Measurements from ENCODE around the gene ACAP1.
A peak's percentile ranks its signal among the peaks of the same experiment; 100 is the strongest.
"Not testable (repeated sequence)": the region's sequence is repeated elsewhere in the genome, so short reads cannot be mapped to it uniquely, and the experiment has no call there.

ACAP1 gene

GRCh38 chr17:7351665-7352502 is 15.6 kb downstream of the ACAP1 start, which contains the start of gene KCTD11:
TSS of gene KCTD11 (plus strand) at chr17:7352162.
- DNase-seq, result peak; percentile 76 to 88

DNA sequence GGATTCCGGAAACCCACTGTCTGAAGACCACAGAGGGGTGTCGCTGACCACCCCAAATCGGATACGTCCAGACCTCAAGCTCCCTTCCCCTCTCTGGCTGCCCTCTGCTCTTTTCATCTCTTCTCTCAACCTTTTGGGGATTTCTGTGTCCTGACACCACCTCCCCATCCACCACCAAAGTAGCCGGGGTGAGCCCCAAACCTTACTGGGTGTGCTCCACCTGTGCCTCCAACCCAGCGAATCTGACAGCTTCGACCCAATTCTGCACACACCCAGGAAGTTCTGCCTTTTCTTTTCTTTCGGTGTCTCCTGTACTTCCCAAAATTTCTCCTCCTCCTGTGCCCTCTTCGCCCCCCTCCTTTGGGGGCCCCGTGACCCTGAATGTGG is 16.2 kb downstream of the ACAP1 start:
- TF ChIP-seq POLR2A (IDR thresholded peaks at IDR 0.05; ENCODE audit: low read length) (no peak), GATA1 (IDR thresholded peaks at IDR 0.05; ENCODE audit: low read depth, low read length) (no peak)

More at GRCh38 chr17:7351665-7352502, 15.6 kb downstream of the ACAP1 start, which contains the start of gene KCTD11:
- TF ChIP-seq GATA1 (IDR thresholded peaks at IDR 0.05; ENCODE audit: low read depth, low read length) (no peak), POLR2A (IDR thresholded peaks at IDR 0.05; ENCODE audit: low read length) (no peak)

DNA sequence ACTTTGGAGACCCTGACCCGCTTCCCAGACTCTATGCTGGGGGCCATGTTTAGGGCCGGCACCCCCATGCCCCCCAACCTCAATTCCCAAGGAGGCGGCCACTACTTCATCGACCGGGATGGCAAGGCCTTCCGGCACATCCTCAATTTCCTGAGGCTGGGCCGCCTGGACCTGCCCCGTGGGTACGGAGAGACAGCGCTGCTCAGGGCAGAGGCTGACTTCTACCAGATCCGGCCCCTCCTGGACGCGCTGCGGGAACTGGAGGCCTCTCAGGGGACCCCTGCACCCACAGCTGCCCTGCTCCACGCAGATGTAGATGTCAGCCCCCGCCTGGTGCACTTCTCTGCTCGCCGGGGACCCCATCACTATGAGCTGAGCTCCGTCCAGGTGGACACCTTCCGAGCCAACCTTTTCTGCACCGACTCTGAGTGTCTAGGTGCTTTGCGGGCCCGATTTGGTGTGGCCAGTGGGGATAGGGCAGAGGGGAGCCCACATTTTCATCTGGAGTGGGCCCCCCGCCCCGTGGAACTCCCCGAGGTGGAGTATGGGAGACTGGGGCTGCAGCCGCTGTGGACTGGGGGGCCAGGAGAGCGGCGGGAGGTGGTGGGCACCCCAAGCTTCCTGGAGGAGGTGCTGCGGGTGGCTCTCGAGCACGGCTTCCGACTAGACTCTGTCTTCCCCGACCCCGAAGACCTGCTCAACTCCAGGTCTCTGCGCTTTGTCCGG is 16.7 kb downstream of the ACAP1 start:
- TF ChIP-seq POLR2A (IDR thresholded peaks at IDR 0.05; ENCODE audit: low read length) (no peak), GATA1 (IDR thresholded peaks at IDR 0.05; ENCODE audit: low read depth, low read length) (no peak)
- DNase-seq, result no peak

More for the DNA sequence above, 16.2 kb downstream of the ACAP1 start:
- no peak for DNase-seq

- peak; percentile 43 to 52 for DNase-seq
- TF ChIP-seq GATA1 (IDR thresholded peaks at IDR 0.05; ENCODE audit: low read depth, low read length), result no peak
- TF ChIP-seq POLR2A (IDR thresholded peaks at IDR 0.05; ENCODE audit: low read length), result no peak
These were observed 18.0 kb downstream of the ACAP1 start for GRCh38 chr17:7354262-7354843.

DNA sequence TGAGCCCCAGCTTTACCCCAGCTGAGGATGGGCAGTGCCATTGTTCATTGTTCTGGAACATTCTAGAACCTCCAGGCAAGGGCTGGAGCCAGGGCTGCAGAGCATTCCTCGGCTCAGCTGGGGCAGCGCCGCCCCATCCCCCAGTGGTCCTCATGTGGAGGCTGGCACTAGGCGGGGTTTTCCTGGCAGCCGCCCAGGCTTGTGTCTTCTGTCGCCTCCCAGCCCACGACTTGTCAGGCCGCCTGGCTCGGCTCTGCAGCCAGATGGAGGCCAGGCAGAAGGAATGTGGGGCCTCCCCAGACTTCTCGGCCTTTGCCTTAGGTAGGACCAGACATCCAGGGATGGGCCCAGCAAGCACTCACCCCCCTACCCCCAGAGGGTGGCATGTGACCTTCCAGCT is 18.7 kb downstream of the ACAP1 start, which contains the start of gene TMEM95:
Gene TMEM95, plus strand, starts transcription at position 104 of the 400 bp plus-strand sequence. Its CDS starts 49 bp downstream, at position 153.
- peak; percentile 18 to 32 for DNase-seq
- no peak for TF ChIP-seq POLR2A (IDR thresholded peaks at IDR 0.05; ENCODE audit: low read length)
- no peak for TF ChIP-seq GATA1 (IDR thresholded peaks at IDR 0.05; ENCODE audit: low read depth, low read length)

GRCh38 chr17:7355573-7355972 is 19.2 kb downstream of the ACAP1 start:
- no peak for DNase-seq
- TF ChIP-seq GATA1 (IDR thresholded peaks at IDR 0.05; ENCODE audit: low read depth, low read length) (no peak), POLR2A (IDR thresholded peaks at IDR 0.05; ENCODE audit: low read length) (peak; percentile 14)

DNA sequence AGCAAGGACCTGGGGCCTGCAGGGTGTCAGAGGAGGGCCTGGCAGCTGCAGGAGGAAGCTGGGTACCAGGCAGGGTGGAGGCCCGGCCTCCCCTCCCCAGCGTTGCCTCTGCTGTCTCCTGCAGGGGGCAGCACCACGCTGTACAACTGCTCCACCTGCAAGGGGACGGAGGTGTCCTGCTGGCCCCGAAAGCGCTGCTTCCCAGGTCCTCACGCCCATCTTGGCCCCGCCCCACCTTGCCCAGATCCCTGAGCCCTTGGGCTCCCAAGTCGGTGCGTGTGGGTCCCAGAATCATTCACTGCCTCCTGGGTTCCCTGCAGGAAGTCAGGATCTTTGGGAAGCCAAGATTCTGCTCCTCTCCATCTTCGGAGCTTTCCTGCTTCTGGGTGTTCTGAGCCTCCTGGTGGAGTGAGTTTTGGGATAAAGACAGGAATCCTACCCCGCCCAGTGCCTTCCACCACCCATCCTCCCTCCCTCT is 19.8 kb downstream of the ACAP1 start:
- TF ChIP-seq GATA1 (IDR thresholded peaks at IDR 0.05; ENCODE audit: low read depth, low read length) (no peak), POLR2A (IDR thresholded peaks at IDR 0.05; ENCODE audit: low read length) (no peak)
- peak; percentile 76 to 89 for DNase-seq

DNA sequence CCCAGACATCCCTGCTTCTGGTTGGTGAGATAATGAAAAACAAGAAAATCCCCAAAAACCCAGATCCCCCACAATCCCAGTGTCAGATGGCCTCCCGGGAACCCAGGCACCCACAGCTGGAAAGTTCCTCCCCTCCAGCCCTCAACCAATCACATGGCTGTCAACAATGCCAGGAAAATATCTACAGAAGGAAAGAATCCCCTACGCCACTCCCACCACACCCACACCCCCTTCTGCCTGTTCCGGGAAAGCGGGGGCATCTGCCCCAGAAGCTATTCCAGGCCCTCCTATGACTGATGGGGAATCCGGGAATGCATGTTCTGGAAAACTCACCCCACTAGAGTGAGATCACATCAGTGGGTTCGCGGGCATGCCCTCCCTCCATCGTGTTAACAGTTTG is 20.4 kb downstream of the ACAP1 start:
- TF ChIP-seq POLR2A (IDR thresholded peaks at IDR 0.05; ENCODE audit: low read length) (no peak), GATA1 (IDR thresholded peaks at IDR 0.05; ENCODE audit: low read depth, low read length) (no peak)
- DNase-seq, result no peak

GRCh38 chr17:7357381-7357780 is 21.1 kb downstream of the ACAP1 start:
- TF ChIP-seq GATA1 (IDR thresholded peaks at IDR 0.05; ENCODE audit: low read depth, low read length) (no peak), POLR2A (IDR thresholded peaks at IDR 0.05; ENCODE audit: low read length) (no peak)
- DNase-seq, result no peak

DNA sequence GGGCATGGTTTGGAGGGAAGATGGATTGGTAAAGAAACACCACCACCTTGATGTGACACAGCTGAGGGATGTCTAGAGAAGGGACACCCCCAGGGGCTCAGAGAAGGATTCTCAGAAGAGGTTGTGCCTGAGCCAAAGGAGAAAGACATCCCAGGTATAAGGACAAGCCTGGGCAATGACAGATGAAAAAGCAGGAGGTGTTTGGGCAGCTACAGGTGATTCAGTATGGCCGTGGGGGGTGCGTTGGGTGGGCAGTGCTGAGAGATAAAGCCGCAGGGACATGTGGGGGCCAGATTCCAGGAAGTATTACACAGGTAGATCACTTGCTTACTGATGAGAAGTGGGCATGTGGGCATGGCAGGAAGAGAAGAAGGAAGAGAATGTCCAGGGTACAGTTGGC is 25.6 kb downstream of the ACAP1 start:
- no peak for TF ChIP-seq GATA1 (IDR thresholded peaks at IDR 0.05; ENCODE audit: low read depth, low read length)
- TF ChIP-seq POLR2A (IDR thresholded peaks at IDR 0.05; ENCODE audit: low read length), result no peak
- no peak for DNase-seq

DNA sequence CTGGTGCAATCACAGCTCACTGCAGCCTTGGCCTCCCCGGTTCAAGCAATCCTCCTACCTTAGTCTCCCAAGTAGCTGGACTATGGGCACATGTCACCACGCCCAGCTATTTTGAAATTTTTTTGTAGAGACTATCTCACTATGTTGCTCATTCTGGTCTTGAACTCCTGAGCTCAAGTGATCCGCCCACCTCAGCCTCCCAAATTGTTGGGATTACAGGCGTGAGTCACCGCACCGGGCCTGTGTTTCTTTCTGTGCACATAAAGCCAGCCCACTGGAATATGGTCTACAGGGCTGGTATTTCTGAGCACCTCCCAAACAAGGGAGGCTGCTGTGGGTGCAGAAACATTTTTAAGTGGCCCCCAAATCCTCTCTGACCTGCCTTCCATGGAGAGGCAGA is 27.0 kb downstream of the ACAP1 start:
- TF ChIP-seq POLR2A (IDR thresholded peaks at IDR 0.05; ENCODE audit: low read length) (no peak), GATA1 (IDR thresholded peaks at IDR 0.05; ENCODE audit: low read depth, low read length) (no peak)
- DNase-seq, result no peak

GRCh38 chr17:7365963-7366362 is 29.6 kb downstream of the ACAP1 start:
- not testable (repeated sequence) for DNase-seq

DNA sequence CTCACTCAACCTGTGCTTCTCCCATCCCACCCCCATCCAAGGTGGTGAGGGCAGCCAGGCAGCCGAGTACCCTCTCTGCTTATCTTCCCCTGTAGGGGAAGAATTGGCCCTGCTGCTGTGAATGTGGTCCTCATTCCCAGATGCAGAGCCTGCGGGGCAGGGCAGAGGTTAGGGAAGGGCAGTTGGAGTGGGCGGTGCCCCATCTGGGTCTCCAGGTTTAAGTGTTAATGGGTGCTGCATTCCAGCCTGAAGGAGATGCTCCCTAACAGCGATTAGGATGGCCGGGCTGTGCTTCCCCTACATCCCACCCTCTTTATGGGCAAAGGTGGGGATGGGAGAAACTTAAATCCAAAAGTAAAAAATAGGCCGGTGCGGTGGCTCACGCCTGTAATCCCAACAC is 30.8 kb downstream of the ACAP1 start:
- TF ChIP-seq GATA1 (IDR thresholded peaks at IDR 0.05; ENCODE audit: low read depth, low read length) (no peak), POLR2A (IDR thresholded peaks at IDR 0.05; ENCODE audit: low read length) (no peak)
- DNase-seq, result no peak

Data from erythroblast (primary cell).